GM12865 (cell line): Measurements from ENCODE around the gene SIVA1.

Source experiments
- DNase-seq: peaks from one replicate; pipeline ENCODE4 v3.0.0; 2010; ENCODE audit warnings: low read depth
- H3K4me3 ChIP-seq: 2 replicates; pipeline ENCODE4 v1.5.1; 2011; ENCODE audit warnings: mild to moderate bottlenecking, low read depth, low read length, control low read depth
- TF ChIP-seq, protein P1 (sequence below): IDR thresholded peaks from 2 replicates; pipeline ENCODE4 v1.5.1; 2011; ENCODE audit warnings: low read length, control low read depth, low read depth, inconsistent platforms; ENCODE audit not compliant: insufficient read depth; ENCODE audit errors: missing control alignments

The SIVA1 gene

DNA sequence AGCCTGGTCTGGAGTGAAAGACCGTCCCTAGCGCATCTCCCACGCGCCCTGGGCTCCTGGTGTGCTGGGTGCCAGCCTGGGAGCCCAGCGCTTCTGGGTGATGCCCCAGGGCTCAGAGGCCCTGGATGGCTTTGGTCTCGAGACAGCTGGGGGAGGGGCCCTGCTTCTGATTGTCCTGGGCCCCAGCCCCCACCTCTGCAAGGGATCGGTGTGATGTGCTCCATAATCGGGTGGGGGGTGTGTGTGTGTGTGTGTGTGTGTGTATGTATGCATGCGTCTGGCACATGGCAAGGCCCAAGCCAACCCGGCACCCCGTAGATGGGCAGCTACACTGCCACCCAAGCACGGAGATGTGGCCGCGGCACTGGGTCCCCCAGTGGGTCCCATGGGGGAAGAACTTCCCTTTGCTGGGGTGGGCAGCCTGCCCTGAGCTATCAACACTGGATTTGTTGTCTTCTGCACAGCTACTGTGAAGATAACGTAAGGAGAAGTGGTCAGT is 51.0 kb downstream of the SIVA1 start:
- TF ChIP-seq, protein P1, sequence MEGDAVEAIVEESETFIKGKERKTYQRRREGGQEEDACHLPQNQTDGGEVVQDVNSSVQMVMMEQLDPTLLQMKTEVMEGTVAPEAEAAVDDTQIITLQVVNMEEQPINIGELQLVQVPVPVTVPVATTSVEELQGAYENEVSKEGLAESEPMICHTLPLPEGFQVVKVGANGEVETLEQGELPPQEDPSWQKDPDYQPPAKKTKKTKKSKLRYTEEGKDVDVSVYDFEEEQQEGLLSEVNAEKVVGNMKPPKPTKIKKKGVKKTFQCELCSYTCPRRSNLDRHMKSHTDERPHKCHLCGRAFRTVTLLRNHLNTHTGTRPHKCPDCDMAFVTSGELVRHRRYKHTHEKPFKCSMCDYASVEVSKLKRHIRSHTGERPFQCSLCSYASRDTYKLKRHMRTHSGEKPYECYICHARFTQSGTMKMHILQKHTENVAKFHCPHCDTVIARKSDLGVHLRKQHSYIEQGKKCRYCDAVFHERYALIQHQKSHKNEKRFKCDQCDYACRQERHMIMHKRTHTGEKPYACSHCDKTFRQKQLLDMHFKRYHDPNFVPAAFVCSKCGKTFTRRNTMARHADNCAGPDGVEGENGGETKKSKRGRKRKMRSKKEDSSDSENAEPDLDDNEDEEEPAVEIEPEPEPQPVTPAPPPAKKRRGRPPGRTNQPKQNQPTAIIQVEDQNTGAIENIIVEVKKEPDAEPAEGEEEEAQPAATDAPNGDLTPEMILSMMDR = no peak
- H3K4me3 ChIP-seq = no peak overlapping the region
- no peak for DNase-seq

DNA sequence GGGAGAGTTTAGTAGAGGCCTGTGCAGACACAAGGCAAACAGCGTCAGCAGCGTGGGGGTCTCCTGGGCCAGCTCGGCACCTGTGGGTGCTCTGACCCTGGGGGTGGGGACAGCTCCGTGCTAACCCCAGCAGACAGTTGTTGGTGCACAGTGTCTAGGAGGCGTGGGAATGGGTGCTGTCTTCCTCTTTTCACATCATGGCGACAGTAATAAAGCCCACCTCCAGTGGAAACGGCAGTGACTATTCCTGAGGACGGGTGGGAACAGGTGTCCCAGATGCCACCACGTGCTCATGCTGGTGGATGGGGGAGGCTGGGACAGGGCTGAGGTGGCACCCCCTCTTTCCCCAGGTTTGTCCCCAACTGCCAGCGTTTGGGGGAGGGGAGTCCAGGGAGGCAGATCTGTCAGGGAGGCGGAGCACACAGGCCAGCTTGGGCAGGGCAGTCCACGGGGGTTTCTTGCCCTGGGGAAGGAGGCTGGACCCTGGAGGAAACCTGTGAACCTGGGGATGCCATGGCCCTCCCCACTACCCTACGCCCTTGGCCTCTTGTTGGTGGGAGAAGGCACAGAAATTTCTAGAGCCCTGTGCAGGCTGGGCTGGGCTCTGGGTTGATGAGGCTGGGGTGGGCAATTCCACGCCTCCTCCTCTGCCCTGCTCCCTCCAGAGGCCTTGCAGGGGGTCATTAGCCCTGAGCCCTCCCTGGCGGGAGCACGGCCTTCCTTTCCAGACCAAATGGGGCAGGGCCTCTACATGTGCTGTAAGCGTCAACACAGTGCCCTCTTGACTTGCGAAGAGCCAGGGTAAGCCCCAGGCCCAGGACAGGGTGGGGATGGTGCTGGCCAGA is 51.8 kb downstream of the SIVA1 start:
- H3K4me3 ChIP-seq = no peak overlapping the region

DNA sequence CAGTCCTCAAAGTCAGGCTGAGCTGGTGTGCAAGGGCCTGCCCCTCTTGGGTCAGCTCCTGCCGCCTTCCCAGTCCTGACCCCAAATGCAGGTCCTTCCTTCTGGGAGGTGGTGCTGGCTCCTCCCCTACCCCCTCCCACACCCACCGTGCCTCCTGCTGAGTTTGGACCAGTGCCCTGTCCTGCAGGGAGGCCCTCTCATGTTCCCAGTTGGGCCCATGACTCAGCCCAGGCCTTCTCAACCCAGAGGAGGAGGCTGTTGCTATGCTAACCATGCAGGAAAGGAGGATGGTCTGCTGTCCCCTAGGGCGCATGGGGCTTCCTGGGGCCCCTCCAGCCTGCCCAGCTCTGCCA is 52.4 kb downstream of the SIVA1 start:
- TF ChIP-seq, protein P1 = no peak
- no peak overlapping the region for H3K4me3 ChIP-seq
- DNase-seq = no peak

More for the DNA sequence above, 51.8 kb downstream of the SIVA1 start:
- TF ChIP-seq, protein P1 = no peak
- no peak for DNase-seq

DNA sequence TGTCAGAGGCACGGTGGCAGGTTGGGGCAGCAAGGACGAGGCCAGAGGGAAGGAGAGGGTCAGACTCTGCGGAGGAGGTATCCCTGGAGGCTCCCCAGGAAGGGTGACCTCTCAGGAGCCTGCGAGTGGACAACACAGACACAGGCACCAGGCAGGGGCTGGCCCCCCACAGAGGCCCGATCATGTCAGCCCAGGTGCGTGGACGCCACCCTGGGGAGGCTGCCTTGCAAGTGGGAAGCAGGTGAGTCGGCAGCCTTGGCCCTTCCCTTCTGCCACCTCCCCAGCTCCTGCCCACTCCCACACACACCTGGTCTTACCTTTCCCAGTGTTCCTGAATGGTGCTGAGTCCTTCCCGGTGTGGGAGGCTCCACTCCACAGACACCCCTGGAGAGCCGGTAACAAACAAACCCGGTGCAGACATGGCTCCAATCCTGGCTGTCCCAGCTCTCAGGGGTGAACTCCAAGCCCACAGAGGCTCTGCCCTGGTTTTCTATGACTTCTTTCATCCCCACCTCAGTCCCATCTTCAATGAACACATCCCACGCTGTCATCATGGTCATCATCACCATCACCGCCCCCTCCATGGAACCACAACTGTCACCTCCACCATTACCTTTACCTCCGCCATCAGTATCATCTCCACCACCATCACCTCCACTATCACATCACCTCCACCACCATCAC is 53.1 kb downstream of the SIVA1 start:
- TF ChIP-seq, protein P1 = no peak
- no peak overlapping the region for H3K4me3 ChIP-seq
- no peak for DNase-seq

DNA sequence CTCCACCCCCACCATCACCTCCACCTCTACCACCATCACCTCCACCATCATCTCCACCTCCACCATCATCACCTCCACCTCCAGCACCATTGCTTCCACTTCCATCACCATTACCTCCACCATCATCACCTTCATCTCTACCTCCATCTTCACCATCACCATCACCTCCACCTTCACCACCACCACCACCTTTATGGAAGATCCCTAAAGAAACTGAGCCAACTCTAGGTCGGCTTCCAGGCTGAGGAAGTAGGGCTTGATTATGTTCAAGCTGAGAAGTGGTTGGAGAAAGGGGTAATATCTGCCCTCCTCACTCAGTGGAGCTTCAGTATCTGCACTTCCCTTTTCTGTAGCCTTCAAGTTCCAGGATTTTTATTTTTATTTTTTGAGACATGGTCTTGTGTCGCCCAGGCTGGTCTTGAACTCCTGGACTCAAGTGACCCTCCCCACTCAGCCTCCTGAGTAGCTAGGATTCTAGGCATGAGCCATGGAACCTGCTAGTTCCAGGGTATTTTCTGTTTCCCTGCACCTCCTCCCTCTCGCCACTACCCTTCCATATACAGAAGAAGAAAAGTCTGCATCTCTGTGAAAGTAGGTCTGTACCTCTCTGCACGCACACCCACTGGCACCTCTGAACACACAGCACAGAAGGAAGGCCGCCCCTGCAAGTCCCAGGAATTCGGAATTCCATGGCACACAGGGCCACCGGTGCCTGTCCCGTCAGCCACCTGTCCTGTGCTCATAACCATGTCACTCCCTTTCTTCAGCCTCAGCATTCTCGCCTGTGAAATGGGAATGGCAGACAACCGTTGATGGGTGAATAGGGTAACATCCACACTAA is 53.9 kb downstream of the SIVA1 start:
- H3K4me3 ChIP-seq = no peak overlapping the region
- TF ChIP-seq, protein P1 = no peak
- DNase-seq = no peak

DNA sequence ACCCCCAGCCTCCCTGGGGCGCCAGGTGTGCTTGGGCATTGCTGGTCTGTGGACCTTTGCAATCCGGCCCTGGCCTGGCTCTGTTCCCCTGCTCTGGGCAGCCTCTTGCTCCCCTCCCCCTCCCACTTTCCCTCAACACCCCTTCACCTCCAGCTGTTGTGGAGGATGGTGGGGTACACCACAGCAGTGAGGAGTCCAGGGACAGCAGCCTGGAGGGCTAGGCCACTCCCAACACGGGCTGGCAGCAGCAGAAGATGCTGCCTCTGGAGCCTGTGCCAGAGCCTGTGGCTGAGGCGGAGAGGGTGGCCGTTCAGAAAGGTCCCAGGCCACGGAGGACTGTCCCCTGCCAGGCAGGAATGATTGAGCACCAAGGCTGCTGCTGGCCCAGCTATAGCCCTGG is 55.5 kb downstream of the SIVA1 start:
- DNase-seq = no peak
- TF ChIP-seq, protein P1 = no peak
- H3K4me3 ChIP-seq = no peak overlapping the region
